Activated naive CD8-positive, alpha-beta T cell treated with anti-CD3 and anti-CD28 coated beads, Interleukin-2, amount 10 ng/mL, durations not matched to agents 7 days and 5 days (primary cell): ENCODE results near the gene TMEM235. TPM values are rescaled to one million over a fixed set of nuclear protein-coding genes. Genes with fewer than 3 reads are reported as not detected.

Source experiments
- ATAC-seq: fragments of 150-1000 bp; cut with Tn5 transposase; one replicate; pipeline ENCODE4 v1.10.0; 2021; ENCODE audit warnings: low read depth, moderate library complexity
- POLR2A ChIA-PET: fragments of 350-600 bp; sonication (Branson Sonifier 250); formaldehyde crosslinking; loops from one replicate; lab custom pipeline; 2021; ENCODE audit warnings: antibody characterized with exemption; lab: Charles Lee
- DNase-seq: peaks from one replicate; pipeline ENCODE4 v3.0.0; 2021
- H3K27ac Mint-ChIP-seq: one replicate; pipeline ENCODE4 v1.8.0; 2022; ENCODE audit warnings: mild to moderate bottlenecking, mixed read lengths
- H3K27me3 Mint-ChIP-seq: one replicate; pipeline ENCODE4 v1.8.0; 2022; ENCODE audit warnings: mild to moderate bottlenecking, moderate library complexity, mixed read lengths
- H3K36me3 Mint-ChIP-seq: one replicate; pipeline ENCODE4 v1.8.0; 2021; ENCODE audit warnings: mild to moderate bottlenecking, mixed read lengths
- H3K4me1 Mint-ChIP-seq: one replicate; pipeline ENCODE4 v1.8.0; 2021; ENCODE audit warnings: mixed read lengths
- H3K4me3 Mint-ChIP-seq: one replicate; pipeline ENCODE4 v1.8.0; 2022; ENCODE audit warnings: mild to moderate bottlenecking, moderate library complexity, mixed read lengths
- H3K9me3 Mint-ChIP-seq: one replicate; pipeline ENCODE4 v1.8.0; 2021; ENCODE audit warnings: mixed read lengths
- total RNA-seq, 2 experiments: library from RNA; stranded (reverse); gene quantifications; one replicate each; pipeline ENCODE4 v1.2.3, GENCODE V29; 2021

Gene TMEM235
- total RNA-seq, 2 experiments from 2014 or later: not detected

- Mint-ChIP-seq H3K4me1 (peaks cover 19% of the 10 kb centered on the region), H3K36me3 (no peaks in the 10 kb centered on the region), H3K27me3 (peaks cover 1% of the 10 kb centered on the region), H3K4me3 (no peak overlapping the region), H3K9me3 (no peaks in the 10 kb centered on the region), H3K27ac (peak overlapping the region; percentile 26)
- POLR2A ChIA-PET: no interaction called here
- no peak for ATAC-seq
- no peak for DNase-seq
Observed at GRCh38 chr17:78257810-78258322, 26.4 kb downstream of the TMEM235 start.

- ATAC-seq: peak; percentile 73
- H3K27ac Mint-ChIP-seq: peak overlapping the region; percentile 73
- H3K9me3 Mint-ChIP-seq: no peaks in the 10 kb centered on the region
- peak overlapping the region; percentile 65 for H3K4me3 Mint-ChIP-seq
- peaks cover 14% of the 10 kb centered on the region for H3K4me1 Mint-ChIP-seq
- POLR2A ChIA-PET: interaction anchor here (0.6 kb wide), 1 partner anchor 39 kb away, joined by 3 read pairs; no protein-coding TSS in a partner anchor
- peaks cover 1% of the 10 kb centered on the region for H3K27me3 Mint-ChIP-seq
- DNase-seq: peak; percentile 71
- H3K36me3 Mint-ChIP-seq: no peaks in the 10 kb centered on the region
Observed at GRCh38 chr17:78258323-78259191, 27.1 kb downstream of the TMEM235 start.

- POLR2A ChIA-PET: interaction anchor here (0.6 kb wide), 1 partner anchor 39 kb away, joined by 3 read pairs; no protein-coding TSS in a partner anchor
- DNase-seq (no peak), ATAC-seq (no peak)
- peaks cover 1% of the 10 kb centered on the region for H3K27me3 Mint-ChIP-seq
- no peaks in the 10 kb centered on the region for H3K9me3 Mint-ChIP-seq
- H3K4me1 Mint-ChIP-seq: peaks cover 12% of the 10 kb centered on the region
- H3K36me3 Mint-ChIP-seq: no peaks in the 10 kb centered on the region
- no peak overlapping the region for H3K4me3 Mint-ChIP-seq
- no peak overlapping the region for H3K27ac Mint-ChIP-seq
Observed at GRCh38 chr17:78259192-78259554, 27.7 kb downstream of the TMEM235 start.

GRCh38 chr17:78263063-78263735 lies 31.8 kb downstream of the TMEM235 start:
- peak overlapping the region; percentile 73 for H3K27ac Mint-ChIP-seq
- no peaks in the 10 kb centered on the region for H3K27me3 Mint-ChIP-seq
- POLR2A ChIA-PET: interaction anchor here (1.1 kb wide), 1 partner anchor 51 kb away, joined by 3 read pairs; no protein-coding TSS in a partner anchor
- no peak for ATAC-seq
- H3K4me1 Mint-ChIP-seq: peaks cover 4% of the 10 kb centered on the region
- no peaks in the 10 kb centered on the region for H3K9me3 Mint-ChIP-seq
- H3K36me3 Mint-ChIP-seq: no peaks in the 10 kb centered on the region
- peak; percentile 35 for DNase-seq
- no peak overlapping the region for H3K4me3 Mint-ChIP-seq

GRCh38 chr17:78263736-78264340 lies 32.4 kb downstream of the TMEM235 start:
- Mint-ChIP-seq H3K9me3 (no peaks in the 10 kb centered on the region), H3K4me3 (no peak overlapping the region), H3K36me3 (no peaks in the 10 kb centered on the region), H3K27ac (no peak overlapping the region), H3K27me3 (no peaks in the 10 kb centered on the region), H3K4me1 (peaks cover 3% of the 10 kb centered on the region)
- DNase-seq (no peak), ATAC-seq (no peak)
- POLR2A ChIA-PET: interaction anchor here (1.1 kb wide), 1 partner anchor 51 kb away, joined by 3 read pairs; no protein-coding TSS in a partner anchor

- no peaks in the 10 kb centered on the region for H3K27me3 Mint-ChIP-seq
- no peaks in the 10 kb centered on the region for H3K9me3 Mint-ChIP-seq
- H3K36me3 Mint-ChIP-seq: no peaks in the 10 kb centered on the region
- POLR2A ChIA-PET: no interaction called here
- DNase-seq (no peak), ATAC-seq (no peak)
- no peak overlapping the region for H3K27ac Mint-ChIP-seq
- H3K4me1 Mint-ChIP-seq: peaks cover 3% of the 10 kb centered on the region
- no peak overlapping the region for H3K4me3 Mint-ChIP-seq
Observed at GRCh38 chr17:78264590-78264989, 33.2 kb downstream of the TMEM235 start.

GRCh38 chr17:78265121-78265520 lies 33.7 kb downstream of the TMEM235 start:
- Mint-ChIP-seq H3K9me3 (no peaks in the 10 kb centered on the region), H3K4me3 (no peak overlapping the region), H3K36me3 (no peaks in the 10 kb centered on the region), H3K27me3 (no peaks in the 10 kb centered on the region), H3K27ac (no peak overlapping the region), H3K4me1 (peaks cover 2% of the 10 kb centered on the region)
- no peak for ATAC-seq
- DNase-seq: no peak
- POLR2A ChIA-PET: no interaction called here

GRCh38 chr17:78266231-78266631 lies 34.8 kb downstream of the TMEM235 start:
- DNase-seq (no peak), ATAC-seq (no peak)
- H3K4me1 Mint-ChIP-seq: peaks cover 2% of the 10 kb centered on the region
- no peak overlapping the region for H3K4me3 Mint-ChIP-seq
- POLR2A ChIA-PET: interaction anchor here (0.7 kb wide), 1 partner anchor 485 kb away, joined by 6 read pairs; no protein-coding TSS in a partner anchor
- H3K27me3 Mint-ChIP-seq: peaks cover 3% of the 10 kb centered on the region
- H3K27ac Mint-ChIP-seq: no peak overlapping the region
- H3K36me3 Mint-ChIP-seq: no peaks in the 10 kb centered on the region
- H3K9me3 Mint-ChIP-seq: no peaks in the 10 kb centered on the region

GRCh38 chr17:78266771-78267170 lies 35.3 kb downstream of the TMEM235 start:
- no peaks in the 10 kb centered on the region for H3K9me3 Mint-ChIP-seq
- no peak overlapping the region for H3K27ac Mint-ChIP-seq
- H3K4me3 Mint-ChIP-seq: no peak overlapping the region

GRCh38 chr17:78267253-78268073 lies 36.0 kb downstream of the TMEM235 start:
- Mint-ChIP-seq H3K9me3 (no peaks in the 10 kb centered on the region), H3K4me1 (peaks cover 8% of the 10 kb centered on the region), H3K36me3 (no peaks in the 10 kb centered on the region), H3K27me3 (peaks cover 4% of the 10 kb centered on the region), H3K4me3 (no peak overlapping the region), H3K27ac (no peak overlapping the region)
- ATAC-seq (no peak), DNase-seq (no peak)
- POLR2A ChIA-PET: no interaction called here

More at GRCh38 chr17:78266771-78267170, 35.3 kb downstream of the TMEM235 start:
- Mint-ChIP-seq H3K27me3 (peaks cover 4% of the 10 kb centered on the region), H3K36me3 (no peaks in the 10 kb centered on the region), H3K4me1 (peaks cover 5% of the 10 kb centered on the region)
- DNase-seq (no peak), ATAC-seq (no peak)
- POLR2A ChIA-PET: interaction anchor here (0.7 kb wide), 1 partner anchor 485 kb away, joined by 6 read pairs; no protein-coding TSS in a partner anchor

- no peak for DNase-seq
- POLR2A ChIA-PET: no interaction called here
- peaks cover 8% of the 10 kb centered on the region for H3K4me1 Mint-ChIP-seq
- no peak overlapping the region for H3K4me3 Mint-ChIP-seq
- no peak for ATAC-seq
- H3K27me3 Mint-ChIP-seq: peaks cover 4% of the 10 kb centered on the region
- H3K36me3 Mint-ChIP-seq: no peaks in the 10 kb centered on the region
- no peak overlapping the region for H3K27ac Mint-ChIP-seq
- H3K9me3 Mint-ChIP-seq: no peaks in the 10 kb centered on the region
Observed at GRCh38 chr17:78268191-78268874, 36.9 kb downstream of the TMEM235 start.
